ENCODE measurements around the gene SLC39A2. TPM values are rescaled to one million over a fixed set of nuclear protein-coding genes. Genes with fewer than 3 reads are reported as not detected.

Gene SLC39A2
- total and polyA plus RNA-seq, 4 experiments from 2014 or later = 0.67 TPM; not detected in 3

DNA sequence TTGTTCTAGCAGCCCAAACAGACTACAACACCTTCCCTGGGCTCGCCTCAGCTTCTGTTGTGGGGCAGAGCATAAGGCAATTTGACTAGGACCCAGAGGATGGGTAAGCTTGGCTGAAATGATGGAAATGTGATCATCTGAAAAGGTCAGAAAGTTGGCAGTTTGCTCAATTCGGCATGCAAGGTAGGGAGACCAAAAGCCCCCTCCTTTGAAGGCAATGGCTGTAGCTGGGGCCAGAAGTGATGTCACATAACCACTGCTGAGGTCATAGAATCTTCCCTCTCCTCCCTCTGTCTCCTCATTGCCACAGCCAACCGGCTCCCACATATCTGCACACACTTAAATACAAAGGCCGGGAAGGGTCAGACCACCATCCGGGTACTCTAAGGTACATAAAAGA is 30.8 kb downstream of the SLC39A2 start, which contains the start of gene TPPP2:
Gene TPPP2 (plus strand): TSS at position 301 of the 400 bp plus-strand sequence. CDS start 365 bp downstream, outside the sequence.
- Mint-ChIP-seq H3K27ac (peak within 1 kb of the TSS in 1 of 7 donors; percentile 60), H3K36me3 (peaks cover 0 to 2% of the 10 kb centered on the region in 2 donors), H3K9me3 (peaks cover 0 to 2% (median 0%) of the 10 kb centered on the region in 8 donors), H3K27me3 (peaks cover 1 to 3% of the 10 kb centered on the region in 2 donors), H3K4me3 (no peak within 1 kb of the TSS), H3K4me1 (peaks cover 0 to 5% (median 2%) of the 10 kb centered on the region in 4 donors)
- no peaks in the 10 kb centered on the region for H3K9me3 ChIP-seq (ENCODE audit: control insufficient read depth in 1 of 2, low read length in 2 of 2)
- H3K36me3 ChIP-seq (ENCODE audit: insufficient read depth, low read length) = no peaks in the 10 kb centered on the region
- POLR2A ChIA-PET (ENCODE audit: partially characterized antibody) = interaction anchor here (1.1 kb wide), 1 partner anchor 8 kb away, joined by 3 read pairs; no protein-coding TSS in a partner anchor
- CTCF ChIA-PET (ENCODE audit: partially characterized antibody) = interaction anchor here (10.7 kb wide), 1 partner anchor 14 kb away, joined by 138 read pairs; no protein-coding TSS in a partner anchor
- H3K4me1 ChIP-seq (ENCODE audit: insufficient read depth, low read length) = no peaks in the 10 kb centered on the region
- DNase-seq = no peak
- intact Hi-C loops (cut with micrococcal nuclease) = no loop called here
- H3K27me3 ChIP-seq (ENCODE audit: insufficient read depth, low read length) = no peaks in the 10 kb centered on the region
- H3K4me3 ChIP-seq (ENCODE audit: low read length in 2 of 2) = no peak within 1 kb of the TSS
- H3K27ac ChIP-seq (ENCODE audit: low read depth, low read length) = no peak within 1 kb of the TSS

DNA sequence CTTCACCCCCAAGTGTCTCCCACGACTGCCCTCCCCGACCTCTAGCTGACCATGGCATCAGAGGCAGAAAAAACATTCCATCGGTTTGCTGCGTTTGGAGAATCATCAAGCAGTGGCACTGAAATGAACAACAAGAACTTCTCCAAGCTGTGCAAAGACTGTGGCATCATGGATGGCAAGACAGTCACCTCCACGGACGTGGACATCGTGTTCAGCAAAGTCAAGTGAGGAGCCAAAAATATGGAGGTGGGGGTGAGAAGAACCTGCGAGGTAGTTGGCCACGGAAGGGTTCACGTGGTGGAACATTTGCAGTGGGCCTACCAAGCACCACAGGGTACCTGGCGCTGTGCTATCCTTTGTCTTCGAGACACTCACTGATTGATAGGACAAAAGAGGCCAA is 31.4 kb downstream of the SLC39A2 start:
- no peaks in the 10 kb centered on the region for H3K27me3 ChIP-seq (ENCODE audit: insufficient read depth, low read length)
- ChIA-PET CTCF (ENCODE audit: partially characterized antibody) (interaction anchor here (10.7 kb wide), 1 partner anchor 15 kb away, joined by 138 read pairs; no protein-coding TSS in a partner anchor), POLR2A (ENCODE audit: partially characterized antibody) (interaction anchor here (1.1 kb wide), 1 partner anchor 9 kb away, joined by 3 read pairs; no protein-coding TSS in a partner anchor)
- no peaks in the 10 kb centered on the region for H3K9me3 ChIP-seq (ENCODE audit: control insufficient read depth in 1 of 2, low read length in 2 of 2)
- no peak overlapping the region for H3K27ac ChIP-seq (ENCODE audit: low read depth, low read length)
- Mint-ChIP-seq H3K36me3 (no peaks in the 10 kb centered on the region), H3K4me3 (no peak overlapping the region), H3K4me1 (peaks cover 0 to 5% (median 2%) of the 10 kb centered on the region in 4 donors), H3K27ac (peak overlapping the region in 1 of 7 donors; percentile 60), H3K27me3 (peaks cover 1 to 3% of the 10 kb centered on the region in 2 donors), H3K9me3 (peaks cover 0 to 2% (median 0%) of the 10 kb centered on the region in 8 donors)
- no peak for DNase-seq
- intact Hi-C loops (cut with micrococcal nuclease) = no loop called here
- H3K4me1 ChIP-seq (ENCODE audit: insufficient read depth, low read length) = no peaks in the 10 kb centered on the region
- no peak overlapping the region for H3K4me3 ChIP-seq (ENCODE audit: low read length in 2 of 2)
- H3K36me3 ChIP-seq (ENCODE audit: insufficient read depth, low read length) = no peaks in the 10 kb centered on the region

DNA sequence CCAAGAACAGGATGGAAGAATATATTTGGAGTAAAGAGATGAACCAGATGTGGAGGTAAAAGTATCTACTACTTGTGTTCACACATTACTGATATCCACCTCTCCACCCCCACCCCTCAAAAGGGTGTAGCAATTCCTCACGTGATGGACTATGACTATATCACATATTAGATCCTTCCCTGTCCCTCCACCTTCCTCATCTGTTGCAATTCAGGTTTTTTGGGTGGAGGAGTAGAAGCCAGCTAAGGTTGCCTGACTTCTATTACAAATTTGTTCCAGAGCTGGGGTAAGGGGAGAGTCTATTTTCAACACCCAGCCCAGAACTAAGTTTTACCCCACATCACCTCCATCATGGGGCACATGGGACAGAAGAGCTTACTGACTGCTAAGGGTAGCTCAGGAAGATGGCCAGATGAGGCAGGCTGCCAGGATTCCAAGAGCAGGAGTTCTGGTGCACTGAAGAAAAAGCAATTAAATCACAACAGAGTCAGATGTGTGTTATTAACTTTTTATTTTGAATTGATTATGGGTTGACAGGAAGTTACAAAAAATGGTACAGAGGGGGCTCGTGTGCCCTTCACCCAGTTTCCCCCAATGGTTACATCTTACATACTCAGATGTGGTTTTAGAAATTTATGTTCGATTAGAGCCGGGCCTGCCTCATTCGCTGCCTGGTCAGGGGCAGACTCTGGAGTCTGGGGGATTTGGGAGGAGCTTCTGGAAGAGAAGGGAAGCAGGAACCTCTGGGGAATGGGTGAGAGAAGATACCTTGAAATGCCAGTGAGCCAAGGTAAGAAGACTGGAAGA is 33.4 kb downstream of the SLC39A2 start:
- Mint-ChIP-seq H3K9me3 (peaks cover 0 to 2% (median 0%) of the 10 kb centered on the region in 8 donors), H3K27me3 (peaks cover 1 to 3% of the 10 kb centered on the region in 2 donors), H3K36me3 (no peaks in the 10 kb centered on the region), H3K4me1 (no peaks in the 10 kb centered on the region), H3K27ac (no peak overlapping the region), H3K4me3 (no peak overlapping the region)
- no peak for DNase-seq
- H3K27ac ChIP-seq (ENCODE audit: low read depth, low read length) = no peak overlapping the region
- H3K36me3 ChIP-seq (ENCODE audit: insufficient read depth, low read length) = no peaks in the 10 kb centered on the region
- H3K4me1 ChIP-seq (ENCODE audit: insufficient read depth, low read length) = no peaks in the 10 kb centered on the region
- no peaks in the 10 kb centered on the region for H3K9me3 ChIP-seq (ENCODE audit: control insufficient read depth in 1 of 2, low read length in 2 of 2)
- H3K27me3 ChIP-seq (ENCODE audit: insufficient read depth, low read length) = no peaks in the 10 kb centered on the region
- intact Hi-C loops (cut with micrococcal nuclease) = no loop called here
- POLR2A ChIA-PET (ENCODE audit: partially characterized antibody) = interaction anchor here (0.6 kb wide), 1 partner anchor 83 kb away, joined by 3 read pairs; no protein-coding TSS in a partner anchor
- CTCF ChIA-PET (ENCODE audit: partially characterized antibody) = interaction anchor here (1.4 to 10.7 kb wide), 7 partner anchors 8 to 72 kb away, joined by 3 to 138 read pairs (median 7); no protein-coding TSS in a partner anchor
- no peak overlapping the region for H3K4me3 ChIP-seq (ENCODE audit: low read length in 2 of 2)

DNA sequence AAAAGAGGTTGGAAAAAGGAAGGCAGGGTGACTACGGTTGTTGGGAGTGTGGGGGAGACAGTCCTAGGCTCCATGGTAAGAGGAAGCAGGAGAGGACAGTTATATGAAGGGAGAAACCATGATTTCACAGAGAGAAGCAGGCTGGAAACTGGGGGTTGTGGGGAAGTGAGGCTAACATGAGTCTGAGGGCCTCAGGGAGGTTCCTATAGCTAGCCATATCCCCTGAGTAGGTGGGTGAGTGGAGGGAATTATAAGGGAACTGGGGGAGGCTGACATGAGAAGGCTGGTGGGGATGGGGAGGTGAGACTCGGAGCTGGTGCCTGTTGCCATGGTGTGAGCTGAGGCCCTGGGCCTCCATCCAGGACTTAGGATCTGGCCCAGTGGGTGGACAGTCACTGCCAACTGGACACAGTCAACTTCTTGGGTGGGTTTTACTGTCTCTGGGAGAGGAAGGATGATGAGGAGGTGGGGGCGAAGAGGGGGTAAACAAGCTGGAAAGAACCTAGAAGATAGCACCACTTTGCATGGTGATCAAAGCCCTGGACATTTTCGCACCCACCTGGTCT is 34.1 kb downstream of the SLC39A2 start:
- Mint-ChIP-seq H3K9me3 (peaks cover 0 to 2% (median 0%) of the 10 kb centered on the region in 8 donors), H3K36me3 (no peaks in the 10 kb centered on the region), H3K4me3 (no peak overlapping the region), H3K27me3 (peaks cover 1 to 3% of the 10 kb centered on the region in 2 donors), H3K4me1 (no peaks in the 10 kb centered on the region), H3K27ac (peak overlapping the region in 1 of 7 donors; percentile 74)
- no peak overlapping the region for H3K4me3 ChIP-seq (ENCODE audit: low read length in 2 of 2)
- no peaks in the 10 kb centered on the region for H3K9me3 ChIP-seq (ENCODE audit: control insufficient read depth in 1 of 2, low read length in 2 of 2)
- no peak overlapping the region for H3K27ac ChIP-seq (ENCODE audit: low read depth, low read length)
- CTCF ChIA-PET (ENCODE audit: partially characterized antibody) = interaction anchor here (1.3 to 10.7 kb wide), 6 partner anchors 10 to 71 kb away, joined by 3 to 138 read pairs (median 8); no protein-coding TSS in a partner anchor
- no peaks in the 10 kb centered on the region for H3K36me3 ChIP-seq (ENCODE audit: insufficient read depth, low read length)
- no peaks in the 10 kb centered on the region for H3K27me3 ChIP-seq (ENCODE audit: insufficient read depth, low read length)
- POLR2A ChIA-PET (ENCODE audit: partially characterized antibody) = no interaction called here
- no peak for DNase-seq
- no peaks in the 10 kb centered on the region for H3K4me1 ChIP-seq (ENCODE audit: insufficient read depth, low read length)
- intact Hi-C loops (cut with micrococcal nuclease) = no loop called here

DNA sequence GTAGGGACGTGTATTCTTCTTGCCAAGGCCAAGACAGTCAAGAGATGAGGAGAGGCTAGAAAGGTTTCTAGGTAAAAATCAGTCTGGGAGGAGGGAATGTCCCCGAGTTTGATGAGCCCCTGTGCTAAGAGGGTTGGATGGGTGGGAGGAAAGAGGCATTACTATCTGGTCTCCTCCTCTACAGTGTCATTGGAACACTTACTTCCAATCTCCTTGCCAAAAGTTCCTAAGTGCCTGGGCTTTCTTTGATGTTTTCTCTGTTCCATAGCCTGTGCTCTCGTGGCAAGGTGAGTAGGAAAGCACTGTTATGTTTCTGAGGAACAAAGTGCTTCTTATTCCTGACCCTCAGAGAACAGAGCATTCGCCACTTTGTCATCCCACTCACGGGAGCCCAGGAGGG is 35.6 kb downstream of the SLC39A2 start, which contains the start of gene RNASE13:
Gene RNASE13 (minus strand): TSS at position 101 of the 400 bp plus-strand sequence. CDS start 519 bp downstream, outside the sequence.
- ChIA-PET POLR2A (ENCODE audit: partially characterized antibody) (no interaction called here), CTCF (ENCODE audit: partially characterized antibody) (interaction anchor here (1.0 to 10.7 kb wide), 6 partner anchors 9 to 70 kb away, joined by 3 to 138 read pairs (median 6); no protein-coding TSS in a partner anchor)
- no peaks in the 10 kb centered on the region for H3K4me1 Mint-ChIP-seq
- Histone ChIP-seq H3K9me3 (ENCODE audit: control insufficient read depth in 1 of 2, low read length in 2 of 2) (no peaks in the 10 kb centered on the region), H3K4me3 (ENCODE audit: low read length in 2 of 2) (no peak within 1 kb of the TSS), H3K36me3 (ENCODE audit: insufficient read depth, low read length) (no peaks in the 10 kb centered on the region), H3K4me1 (ENCODE audit: insufficient read depth, low read length) (no peaks in the 10 kb centered on the region), H3K27me3 (ENCODE audit: insufficient read depth, low read length) (no peaks in the 10 kb centered on the region), H3K27ac (ENCODE audit: low read depth, low read length) (no peak within 1 kb of the TSS)
- H3K27me3 Mint-ChIP-seq = peaks cover 1 to 3% of the 10 kb centered on the region in 2 donors
- DNase-seq = no peak
- peaks cover 0 to 2% (median 0%) of the 10 kb centered on the region in 8 donors for H3K9me3 Mint-ChIP-seq
- no peak within 1 kb of the TSS for H3K4me3 Mint-ChIP-seq
- H3K27ac Mint-ChIP-seq = no peak within 1 kb of the TSS
- no peaks in the 10 kb centered on the region for H3K36me3 Mint-ChIP-seq
- intact Hi-C loops (cut with micrococcal nuclease) = no loop called here

DNA sequence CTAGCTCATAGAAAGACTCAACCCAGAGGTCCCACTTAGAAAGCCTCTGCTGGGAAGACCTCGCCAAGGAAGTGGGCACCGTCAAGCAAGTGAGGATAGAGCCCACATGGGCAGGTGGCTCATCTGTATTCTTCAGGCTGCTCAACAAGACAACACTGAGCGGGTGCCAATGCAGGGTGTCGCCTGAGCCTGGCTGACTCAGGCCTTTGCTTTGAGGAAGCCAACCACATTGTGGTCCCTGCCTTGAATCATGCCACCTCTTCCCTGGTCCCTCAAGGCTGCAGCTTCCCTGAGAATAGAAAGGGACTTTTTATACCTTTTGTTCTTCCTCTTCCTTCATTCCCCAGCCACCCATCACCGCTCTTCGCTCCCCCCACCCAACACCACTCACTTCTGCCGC is 37.7 kb downstream of the SLC39A2 start:
- Mint-ChIP-seq H3K27ac (no peak overlapping the region), H3K4me1 (peaks cover 0 to 6% (median 0%) of the 10 kb centered on the region in 4 donors)
- intact Hi-C loops (cut with micrococcal nuclease) = no loop called here

More for the DNA sequence above, 37.7 kb downstream of the SLC39A2 start:
- H3K27ac ChIP-seq (ENCODE audit: low read depth, low read length) = no peak overlapping the region
- peaks cover 0 to 2% (median 0%) of the 10 kb centered on the region in 8 donors for H3K9me3 Mint-ChIP-seq
- no peaks in the 10 kb centered on the region for H3K9me3 ChIP-seq (ENCODE audit: control insufficient read depth in 1 of 2, low read length in 2 of 2)
- no peaks in the 10 kb centered on the region for H3K27me3 ChIP-seq (ENCODE audit: insufficient read depth, low read length)
- H3K4me1 ChIP-seq (ENCODE audit: insufficient read depth, low read length) = no peaks in the 10 kb centered on the region
- DNase-seq = no peak
- CTCF ChIA-PET (ENCODE audit: partially characterized antibody) = interaction anchor here (0.9 to 10.7 kb wide), 4 partner anchors 11 to 56 kb away, joined by 3 to 138 read pairs (median 6); no protein-coding TSS in a partner anchor
- H3K27me3 Mint-ChIP-seq = peaks cover 0 to 3% of the 10 kb centered on the region in 2 donors
- no peak overlapping the region for H3K4me3 Mint-ChIP-seq
- no peaks in the 10 kb centered on the region for H3K36me3 ChIP-seq (ENCODE audit: insufficient read depth, low read length)
- POLR2A ChIA-PET (ENCODE audit: partially characterized antibody) = interaction anchor here (1.4 kb wide), 1 partner anchor 14 kb away, joined by 3 read pairs; no protein-coding TSS in a partner anchor
- H3K4me3 ChIP-seq (ENCODE audit: low read length in 2 of 2) = no peak overlapping the region
- H3K36me3 Mint-ChIP-seq = no peaks in the 10 kb centered on the region
